GM23248 (cell line): Measurements from ENCODE around the gene PKIG. TPM values are rescaled to one million over a fixed set of nuclear protein-coding genes. Genes with fewer than 3 reads are reported as not detected.
A peak's percentile ranks its signal among the peaks of the same experiment; 100 is the strongest.

Experiments used
- DNase-seq: peaks from one replicate; pipeline ENCODE4 v3.0.0-alpha.2; 2015
- H2AFZ ChIP-seq: fragments of 200-600 bp; sonication (generic); 2 replicates; pipeline ENCODE4 v1.6.1; 2016; ENCODE audit warnings: antibody characterized with exemption
- H3F3A ChIP-seq: fragments of 200-600 bp; sonication (generic); 2 replicates; pipeline ENCODE4 v1.6.1; 2016; ENCODE audit warnings: mild to moderate bottlenecking, antibody characterized with exemption, mixed run types; ENCODE audit not compliant: insufficient read depth
- H3K27ac ChIP-seq: fragments of 200-600 bp; sonication (generic); 2 replicates; pipeline ENCODE4 v1.5.1; 2016; ENCODE audit warnings: mild to moderate bottlenecking
- H3K27me3 ChIP-seq: fragments of 200-600 bp; sonication (generic); replicated peaks from 2 replicates; pipeline ENCODE4 v1.6.1; 2016; ENCODE audit warnings: mild to moderate bottlenecking; ENCODE audit not compliant: insufficient read depth
- H3K36me3 ChIP-seq: fragments of 200-600 bp; sonication (generic); 2 replicates; pipeline ENCODE4 v1.6.1; 2016; ENCODE audit warnings: low read depth, mild to moderate bottlenecking
- H3K4me1 ChIP-seq: fragments of 200-600 bp; sonication (generic); 2 replicates; pipeline ENCODE4 v1.6.1; 2016; ENCODE audit warnings: mild to moderate bottlenecking; ENCODE audit not compliant: insufficient read depth
- H3K4me2 ChIP-seq: fragments of 200-600 bp; sonication (generic); one replicate; pipeline ENCODE4 v1.6.1; 2016; ENCODE audit warnings: mild to moderate bottlenecking; ENCODE audit not compliant: unreplicated experiment
- H3K4me3 ChIP-seq: fragments of 200-600 bp; sonication (generic); 2 replicates; pipeline ENCODE4 v1.5.1; 2016; ENCODE audit warnings: mild to moderate bottlenecking
- H3K79me2 ChIP-seq: fragments of 200-600 bp; sonication (generic); 2 replicates; pipeline ENCODE4 v1.6.1; 2016; ENCODE audit warnings: mild to moderate bottlenecking; ENCODE audit not compliant: insufficient read depth
- H3K9ac ChIP-seq: fragments of 200-600 bp; sonication (generic); 2 replicates; pipeline ENCODE4 v1.6.1; 2016; ENCODE audit warnings: mild to moderate bottlenecking
- H3K9me2 ChIP-seq: fragments of 200-600 bp; sonication (generic); 2 replicates; pipeline ENCODE4 v1.6.1; 2016; ENCODE audit warnings: mixed run types, mild to moderate bottlenecking, moderate library complexity; ENCODE audit not compliant: insufficient read depth
- H3K9me3 ChIP-seq: fragments of 200-600 bp; sonication (generic); one replicate; pipeline ENCODE4 v1.6.1; 2017; ENCODE audit warnings: low read depth
- H4K20me1 ChIP-seq: fragments of 200-600 bp; sonication (generic); 2 replicates; pipeline ENCODE4 v1.6.0; 2016; ENCODE audit not compliant: insufficient read depth
- EZH2 ChIP-seq: fragments of 200-600 bp; sonication (generic); IDR thresholded peaks from 2 replicates; pipeline ENCODE4 v1.6.1; 2018; ENCODE audit warnings: antibody characterized with exemption, mild to moderate bottlenecking; ENCODE audit not compliant: insufficient read depth, poor library complexity, severe bottlenecking
- EZH2phosphoT487 ChIP-seq: fragments of 200-600 bp; sonication (generic); IDR thresholded peaks from 2 replicates; pipeline ENCODE4 v1.6.1; 2018; ENCODE audit warnings: antibody characterized with exemption, moderate library complexity, mild to moderate bottlenecking, low read depth; ENCODE audit not compliant: insufficient read depth
- WGBS, 2 experiments: methylation state at CpG; one replicate each; pipeline ENCODE4 v1.1.6; 2015 to 2017; ENCODE audit warnings: low lambda C conversion rate in 2 of 2, low coverage in 1 of 2; ENCODE audit errors: missing lambda C conversion rate in 2 of 2; 5-methylcytosine and 5-hydroxymethylcytosine counted together
- in situ Hi-C: fragments of 300-500 bp; cut with MboI; formaldehyde crosslinking; loops from 2 replicates; pipeline ENCODE4 v1.15.0; 2020
- polyA plus RNA-seq: library from polyadenylated mRNA; unstranded; fragments of >200 nt; fragmentation: Nextera tagmentation; extraction: Ambion mirVana; gene quantifications from 2 replicates; pipeline ENCODE4 v1.2.1, GENCODE V29; 2016
- total RNA-seq: library from RNA; depleted of rRNA; stranded (reverse); fragments of >200 nt; shearing (Covaris generic); gene quantifications from 2 replicates; pipeline ENCODE4 v1.2.3, GENCODE V29; 2014; rRNA removed

PKIG gene
- total RNA-seq, result 56.1 and 83.7 TPM in 2 replicates
- polyA plus RNA-seq, result 44.0 and 46.0 TPM in 2 replicates

DNA sequence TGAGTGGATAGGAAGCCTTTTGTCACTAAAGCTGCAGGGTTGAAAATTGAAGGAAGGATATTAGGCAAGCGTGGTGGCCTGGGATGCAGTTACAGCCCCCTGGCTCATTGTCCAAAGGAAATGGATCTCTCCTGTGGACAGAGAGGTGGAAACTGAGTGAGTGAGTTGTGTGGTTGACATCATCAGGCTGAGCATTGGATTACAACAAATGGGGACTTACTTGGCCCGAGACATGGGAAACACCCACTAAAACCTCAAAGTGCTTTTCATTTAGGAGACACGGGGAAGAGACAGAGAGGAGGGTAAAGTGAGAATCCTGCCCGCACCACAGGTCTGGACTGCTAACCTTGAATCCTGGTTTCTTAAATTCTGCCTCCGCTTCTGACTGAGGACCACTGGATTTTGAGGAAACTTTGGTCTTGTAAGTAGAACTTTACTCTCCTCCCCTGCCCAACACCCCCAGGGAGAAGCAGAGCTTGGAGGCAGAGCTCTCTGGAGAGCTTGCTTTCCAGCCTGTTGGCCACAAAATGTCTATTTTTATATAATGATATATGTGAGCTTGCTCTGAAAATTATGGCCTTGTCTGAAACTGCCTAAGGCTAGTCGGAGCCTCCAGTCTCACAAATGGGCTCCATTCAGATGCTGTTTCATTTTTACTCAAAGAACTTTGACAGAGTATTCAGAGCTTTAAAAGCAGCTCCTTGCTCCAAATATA is at the start of gene PKIG:
Gene PKIG, plus strand, starts transcription at position 269 of the 715 bp plus-strand sequence. CDS start 31,978 bp downstream, outside the sequence.
- 0 to 1% methylated on average over 6 of the region's 6 CpGs for WGBS, 2 experiments
- in situ Hi-C loops, result no loop called here
- H3K4me2 ChIP-seq, result peak within 1 kb of the TSS; percentile 97
- peak within 1 kb of the TSS; percentile 69 for H2AFZ ChIP-seq
- H3K79me2 ChIP-seq, result peaks cover 49% of the 10 kb centered on the region
- H3K4me3 ChIP-seq, result peak within 1 kb of the TSS; percentile 82
- H3K36me3 ChIP-seq, result no peaks in the 10 kb centered on the region
- H3K9me2 ChIP-seq, result no peaks in the 10 kb centered on the region
- H3K27me3 ChIP-seq, result no peaks in the 10 kb centered on the region
- H3K9ac ChIP-seq, result peak within 1 kb of the TSS; percentile 89
- TF ChIP-seq EZH2phosphoT487, result no peak
- DNase-seq, result peak; percentile 88
- H4K20me1 ChIP-seq, result no peaks in the 10 kb centered on the region
- no peaks in the 10 kb centered on the region for H3K9me3 ChIP-seq
- H3K27ac ChIP-seq, result peak within 1 kb of the TSS; percentile 85
- peaks cover 26% of the 10 kb centered on the region for H3K4me1 ChIP-seq
- peaks cover 23% of the 10 kb centered on the region for H3F3A ChIP-seq

- H3K9me2 ChIP-seq, result no peaks in the 10 kb centered on the region
- WGBS, 2 experiments, result 6 to 15% methylated on average over 2 of the region's 2 CpGs
- H4K20me1 ChIP-seq, result no peaks in the 10 kb centered on the region
- in situ Hi-C loops, result no loop called here
- TF ChIP-seq EZH2phosphoT487, result no peak
- no peak for TF ChIP-seq EZH2
- H3K4me3 ChIP-seq, result peak overlapping the region; percentile 81
- H2AFZ ChIP-seq, result no peak overlapping the region
- H3K9ac ChIP-seq, result peak overlapping the region; percentile 87
- H3K79me2 ChIP-seq, result peaks cover 28% of the 10 kb centered on the region; the same call in 1 of the 2 replicates
- H3K36me3 ChIP-seq, result no peaks in the 10 kb centered on the region
- no peaks in the 10 kb centered on the region for H3K27me3 ChIP-seq
- H3K27ac ChIP-seq, result no peak overlapping the region
- DNase-seq, result peak; percentile 56
- H3F3A ChIP-seq, result peaks cover 31% of the 10 kb centered on the region
- no peaks in the 10 kb centered on the region for H3K9me3 ChIP-seq
- peaks cover 18% of the 10 kb centered on the region for H3K4me1 ChIP-seq
- H3K4me2 ChIP-seq, result peak overlapping the region; percentile 79
Observed at GRCh38 chr20:44532981-44533331, 49.4 kb upstream of the PKIG start.

GRCh38 chr20:44533928-44534327 is 48.5 kb upstream of the PKIG start:
- Histone ChIP-seq H3K27me3 (no peaks in the 10 kb centered on the region), H3K36me3 (no peaks in the 10 kb centered on the region), H3F3A (peaks cover 31% of the 10 kb centered on the region), H3K9me2 (no peaks in the 10 kb centered on the region), H3K4me2 (no peak overlapping the region), H4K20me1 (no peaks in the 10 kb centered on the region), H3K4me3 (no peak overlapping the region), H3K9me3 (no peaks in the 10 kb centered on the region), H3K79me2 (peaks cover 28% of the 10 kb centered on the region; the same call in 1 of the 2 replicates), H2AFZ (no peak overlapping the region), H3K9ac (no peak overlapping the region), H3K4me1 (peaks cover 18% of the 10 kb centered on the region), H3K27ac (no peak overlapping the region)
- DNase-seq, result no peak
- in situ Hi-C loops, result no loop called here
- no peak for TF ChIP-seq EZH2phosphoT487
- no peak for TF ChIP-seq EZH2
- 82 to 88% methylated on average over 4 of the region's 4 CpGs for WGBS, 2 experiments

GRCh38 chr20:44536175-44536574 is 46.2 kb upstream of the PKIG start:
- Histone ChIP-seq H3K9me3 (no peaks in the 10 kb centered on the region), H3K4me1 (peaks cover 22% of the 10 kb centered on the region), H3K9me2 (no peaks in the 10 kb centered on the region), H3K79me2 (peaks cover 30% of the 10 kb centered on the region), H3F3A (peaks cover 21% of the 10 kb centered on the region; the same call in 1 of the 2 replicates), H4K20me1 (no peaks in the 10 kb centered on the region), H3K27me3 (no peaks in the 10 kb centered on the region), H3K9ac (no peak overlapping the region), H2AFZ (no peak overlapping the region), H3K4me3 (no peak overlapping the region), H3K36me3 (0 out of 2 replicates have a peak, but pooled peaks cover 4% of the 10 kb centered on the region), H3K4me2 (no peak overlapping the region), H3K27ac (no peak overlapping the region)
- in situ Hi-C loops, result no loop called here
- TF ChIP-seq EZH2, result no peak
- no peak for TF ChIP-seq EZH2phosphoT487
- 98 to 99% methylated on average over 3 of the region's 3 CpGs for WGBS, 2 experiments
- DNase-seq, result no peak
